CD1c-positive myeloid dendritic cell (primary cell): ENCODE measurements around the gene GBA3.

Source experiments
- DNase-seq: peaks from one replicate; pipeline ENCODE4 v3.0.0-alpha.2; 2016; ENCODE audit errors: extremely low spot score

Gene GBA3

DNA sequence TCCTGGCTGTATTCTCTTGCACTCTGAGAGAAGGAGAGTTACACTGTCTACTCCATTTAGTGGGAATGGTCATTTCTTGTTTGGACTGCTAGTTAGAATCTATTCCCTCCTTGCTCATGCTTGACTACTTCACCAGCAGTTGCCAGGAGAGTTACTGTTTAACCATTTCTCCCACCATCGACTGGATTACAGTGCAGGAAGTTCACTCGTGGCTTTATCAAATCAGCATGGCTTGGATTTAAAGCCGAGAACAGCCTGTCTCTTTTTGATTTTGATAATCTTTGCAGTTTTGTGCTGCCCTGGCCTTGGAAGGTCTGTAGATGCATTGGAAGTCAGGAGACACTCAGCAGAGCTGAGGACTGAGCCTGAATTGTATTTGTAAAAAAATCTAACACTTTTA, 3.2 kb downstream of the GBA3 start:
- no peak for DNase-seq

DNA sequence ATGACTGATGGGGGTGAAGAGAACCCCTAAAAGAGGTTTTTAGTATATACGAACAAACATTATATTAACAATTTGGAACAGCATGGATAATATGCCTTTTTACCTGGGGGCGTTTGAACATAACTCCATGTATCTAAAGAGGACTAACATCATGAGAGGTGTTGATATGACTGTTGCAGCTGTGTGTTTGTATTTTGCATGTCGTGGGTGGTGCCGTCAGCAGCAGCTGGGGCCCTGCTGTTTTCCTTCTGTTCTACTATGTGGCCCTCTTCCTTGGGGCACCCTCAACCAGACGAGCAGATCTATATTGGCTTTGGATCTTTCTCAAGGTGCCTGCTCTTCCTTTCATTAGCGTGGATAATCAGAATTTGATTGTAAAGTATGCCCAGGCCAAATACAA, 11.2 kb downstream of the GBA3 start:
- DNase-seq = no peak

DNA sequence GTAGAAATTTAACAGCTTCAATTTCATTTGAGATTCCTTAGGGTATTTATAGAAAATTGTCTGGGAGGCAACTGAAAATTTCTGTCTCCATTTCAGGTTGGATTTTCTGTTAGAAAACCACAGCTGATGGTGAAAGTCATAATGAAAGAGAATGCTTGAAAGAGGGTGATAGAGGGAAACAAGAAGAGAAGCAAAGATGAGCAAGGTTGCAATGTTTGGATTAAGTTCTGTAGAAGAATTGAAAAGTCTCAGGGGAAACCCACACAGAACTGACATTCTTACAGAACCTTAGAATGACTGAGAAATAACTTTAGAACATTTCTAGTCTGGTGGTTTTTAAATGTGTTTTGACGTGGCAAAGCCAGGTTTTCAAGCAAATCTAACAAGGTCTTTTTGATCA, 14.7 kb downstream of the GBA3 start:
- no peak for DNase-seq

DNA sequence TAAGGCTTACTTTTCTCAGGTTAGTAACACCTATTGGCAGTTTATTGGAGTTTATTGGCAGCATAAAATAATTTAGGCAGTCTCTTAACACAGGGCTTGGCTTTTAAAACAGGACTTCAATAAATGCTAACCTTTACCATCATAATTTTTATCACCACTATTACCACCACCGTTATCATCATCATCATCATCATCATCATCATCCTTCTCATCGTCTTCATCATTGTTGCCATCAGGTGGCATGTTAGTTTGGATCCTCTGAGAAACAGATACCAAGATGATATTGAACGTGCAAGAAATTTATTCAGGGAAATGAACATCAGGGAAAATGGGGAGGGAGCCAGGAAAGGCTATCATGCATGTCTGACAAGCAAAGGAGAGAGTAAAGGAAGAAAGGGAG, 16.2 kb downstream of the GBA3 start:
- no peak for DNase-seq

DNA sequence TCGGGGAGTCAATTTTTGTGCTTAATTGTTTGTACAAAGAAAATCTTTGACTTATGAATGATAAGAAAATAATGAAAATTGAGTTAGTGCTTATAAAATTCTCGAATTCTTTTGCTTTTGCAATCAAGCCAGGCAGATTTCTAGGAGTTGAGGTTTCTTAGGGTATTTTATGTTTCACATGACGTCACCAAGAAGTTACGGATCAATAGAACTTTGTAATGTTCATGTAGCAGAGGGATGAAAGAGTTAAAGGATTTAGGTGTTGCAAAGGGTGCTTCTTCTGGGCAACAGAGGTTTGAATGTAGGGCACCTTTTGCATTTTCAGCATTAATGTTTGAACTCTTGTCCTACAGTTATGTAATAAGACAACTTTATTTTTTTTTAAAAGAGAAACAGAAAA, 19.4 kb downstream of the GBA3 start:
- DNase-seq = no peak

DNA sequence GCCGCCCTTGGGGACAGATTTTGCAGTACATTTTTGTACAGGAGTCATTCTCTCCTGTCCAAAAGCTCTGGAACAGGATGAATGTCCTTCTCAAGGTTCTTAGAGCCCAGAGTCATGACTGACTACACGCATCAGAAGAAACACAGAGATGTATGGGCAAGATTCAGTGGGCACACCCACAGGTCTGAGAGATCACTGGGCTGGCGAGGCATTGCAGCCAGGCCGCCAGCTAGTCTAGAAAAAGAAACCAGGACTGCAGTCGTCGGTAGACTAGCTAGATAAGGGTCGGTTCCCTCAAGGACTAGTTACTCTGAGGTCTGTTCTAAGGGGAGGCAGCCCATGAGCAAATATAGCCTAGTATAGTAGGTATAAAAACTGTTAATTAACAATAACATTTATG, 19.8 kb downstream of the GBA3 start:
- no peak for DNase-seq

DNA sequence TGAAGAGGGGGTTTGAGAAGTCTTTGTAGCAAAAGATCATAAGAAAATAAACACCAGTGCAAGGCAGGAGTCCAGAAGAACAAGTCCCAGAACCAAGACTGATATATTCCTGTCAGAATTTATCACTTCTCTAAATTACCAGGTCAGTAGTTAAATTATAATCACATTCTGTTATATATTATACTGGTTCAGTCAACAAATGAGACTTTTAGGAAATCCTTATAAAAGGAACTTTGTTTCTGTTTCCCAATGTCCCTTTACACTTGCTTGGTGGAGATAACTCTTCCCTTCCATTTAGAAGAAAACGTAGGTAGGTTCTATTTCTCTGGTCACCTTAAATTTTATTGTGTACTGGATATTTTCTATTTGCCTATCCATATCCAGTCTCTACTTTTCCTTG, 21.1 kb downstream of the GBA3 start:
- no peak for DNase-seq

DNA sequence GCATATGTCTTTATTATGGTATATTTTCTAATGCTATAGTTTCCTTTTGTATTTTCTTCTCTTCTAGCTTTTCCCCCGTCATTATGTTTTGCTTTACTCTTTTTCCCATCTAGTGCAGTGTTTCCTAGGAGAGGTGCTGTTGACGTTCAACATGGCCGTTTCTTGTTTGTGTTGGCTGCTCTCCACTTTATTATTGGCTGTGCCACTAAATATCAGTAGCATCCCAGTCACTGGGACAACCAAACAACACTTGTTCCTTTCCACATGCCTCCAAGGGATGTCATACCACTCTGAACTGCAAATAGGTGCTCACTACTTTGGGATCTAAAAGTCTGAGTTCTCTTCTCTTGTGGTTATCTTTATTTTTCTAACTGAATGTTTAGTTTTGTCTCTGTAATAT, 26.5 kb downstream of the GBA3 start:
- DNase-seq = no peak

DNA sequence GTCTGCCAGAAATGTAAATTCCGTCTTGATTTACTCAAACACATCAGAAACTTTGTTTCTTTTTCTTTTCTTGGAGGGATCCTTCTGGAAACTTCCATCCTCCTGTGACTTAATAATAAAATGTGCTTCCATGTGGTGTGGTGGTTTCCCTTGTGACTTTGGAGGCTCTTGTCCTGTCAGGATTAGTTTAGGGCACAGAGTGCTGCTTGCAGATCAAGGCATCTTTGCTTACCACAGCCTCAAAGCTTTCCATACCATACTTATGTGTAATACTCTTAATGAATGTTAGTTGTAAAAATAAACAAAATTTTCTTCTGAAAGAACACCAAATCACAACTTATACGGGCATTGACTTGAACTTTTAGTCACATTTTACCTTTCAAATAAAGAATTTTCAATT, 27.4 kb downstream of the GBA3 start:
- DNase-seq = no peak

DNA sequence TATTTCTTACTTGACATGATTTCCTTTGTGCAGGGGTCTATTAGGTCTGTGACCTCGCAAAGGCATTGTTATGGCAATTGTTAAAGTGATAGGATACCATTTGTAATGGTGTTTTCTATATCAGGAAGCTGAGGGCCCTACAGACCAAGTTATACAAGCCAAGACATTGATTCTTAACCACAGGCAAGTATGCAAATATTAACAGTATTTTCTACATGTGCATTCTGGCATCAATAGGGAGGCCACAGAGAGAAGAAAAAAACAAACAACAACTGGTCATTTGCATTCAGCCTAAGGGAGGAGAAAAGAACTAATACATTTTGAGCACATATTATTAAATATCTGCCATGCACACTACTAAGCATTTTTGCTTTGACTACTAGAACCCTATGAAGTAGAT, 28.5 kb downstream of the GBA3 start:
- no peak for DNase-seq

DNA sequence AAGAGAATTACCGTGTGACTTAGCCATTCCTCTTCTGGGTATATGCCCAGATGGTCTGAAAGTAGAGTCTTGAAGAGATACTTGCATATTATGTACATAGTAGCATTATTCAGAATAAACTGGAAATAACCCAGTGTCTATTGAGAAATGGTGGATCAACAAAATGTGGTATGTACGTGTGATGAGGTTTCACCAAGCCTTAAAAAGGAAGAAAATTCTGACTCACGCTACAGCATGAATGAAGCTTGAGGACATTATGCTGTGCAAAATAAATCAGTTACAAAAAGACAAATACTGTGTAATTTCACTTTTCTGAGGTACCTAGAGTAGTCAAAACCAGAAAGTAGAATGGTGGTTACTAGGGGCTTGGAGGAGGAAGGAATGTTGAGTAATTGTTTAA, 37.3 kb downstream of the GBA3 start:
- no peak for DNase-seq

DNA sequence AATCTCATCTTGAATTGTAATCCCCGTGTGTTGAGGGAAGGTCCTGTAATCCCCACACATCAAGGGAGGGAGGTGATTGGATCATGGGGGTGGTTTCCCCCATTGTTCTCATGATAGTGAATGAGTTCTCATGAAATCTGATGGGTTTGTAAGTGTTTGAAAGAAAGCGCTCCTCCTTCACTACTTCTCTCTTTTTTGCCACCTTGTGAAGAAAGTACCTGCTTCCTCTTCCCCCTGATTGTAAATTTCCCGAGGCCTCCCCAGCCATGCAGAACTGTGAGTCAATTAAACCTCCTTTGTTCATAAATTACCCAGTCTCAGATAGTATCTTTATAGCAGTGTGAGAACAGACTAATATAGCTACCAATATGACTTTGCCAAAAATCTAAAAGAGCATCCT, 41.1 kb downstream of the GBA3 start:
- no peak for DNase-seq

DNA sequence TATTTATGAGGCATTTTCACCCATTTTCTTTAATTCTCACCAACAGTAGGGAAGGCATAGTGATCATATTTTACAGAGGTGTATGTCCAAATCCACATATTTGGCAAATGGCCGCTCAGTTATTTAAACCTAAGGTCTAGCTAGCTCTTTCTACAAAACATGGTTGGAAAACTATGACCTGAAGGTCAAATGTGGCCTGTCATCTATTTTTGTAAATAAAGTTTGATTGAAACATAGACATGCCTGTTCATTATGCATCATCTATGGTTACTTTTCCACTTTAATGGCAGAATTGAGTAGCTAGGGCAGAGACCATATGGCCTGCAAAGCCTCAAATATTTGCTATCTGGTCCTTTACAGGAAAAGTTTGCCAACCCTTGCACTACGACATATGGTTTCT, 44.2 kb downstream of the GBA3 start:
- DNase-seq = no peak

DNA sequence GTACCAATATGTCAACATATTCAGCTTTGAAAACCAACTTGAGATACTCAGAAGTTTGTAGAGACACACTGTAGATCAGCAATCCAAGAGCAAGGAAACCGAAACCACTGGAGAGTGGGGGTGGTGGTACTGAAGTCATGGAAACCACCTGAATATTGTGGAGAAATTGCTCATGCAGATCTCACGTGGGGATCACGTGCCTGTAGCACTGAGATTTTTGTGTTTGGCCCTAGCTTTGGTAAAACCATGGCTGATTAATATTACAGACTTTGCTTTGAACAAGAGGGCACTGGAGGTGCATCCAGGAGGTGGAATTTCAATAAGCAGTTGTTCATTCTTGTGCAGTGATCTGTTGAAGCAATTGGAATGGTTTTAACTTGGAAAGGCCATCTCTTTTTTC, 47.2 kb downstream of the GBA3 start:
- DNase-seq = no peak

DNA sequence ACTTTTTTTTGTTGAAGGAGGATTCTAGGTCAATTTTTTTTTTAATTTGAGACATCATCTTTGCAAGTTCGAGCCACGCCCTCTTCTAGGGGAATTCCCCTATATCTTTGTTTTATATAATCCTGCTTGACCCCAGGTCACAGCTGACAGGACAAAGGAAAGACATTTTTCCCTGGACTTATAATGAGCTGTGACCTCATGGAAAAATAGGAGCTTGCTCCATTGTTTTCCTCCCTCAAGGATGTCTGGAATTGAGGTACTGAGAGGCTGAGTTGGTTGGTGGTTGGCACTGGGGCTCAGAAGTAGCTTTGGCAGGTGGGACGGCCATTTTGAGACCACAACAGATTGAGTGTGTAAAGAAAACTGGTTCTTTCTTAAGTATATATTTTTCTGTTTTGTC, 49.0 kb downstream of the GBA3 start:
- DNase-seq = no peak

DNA sequence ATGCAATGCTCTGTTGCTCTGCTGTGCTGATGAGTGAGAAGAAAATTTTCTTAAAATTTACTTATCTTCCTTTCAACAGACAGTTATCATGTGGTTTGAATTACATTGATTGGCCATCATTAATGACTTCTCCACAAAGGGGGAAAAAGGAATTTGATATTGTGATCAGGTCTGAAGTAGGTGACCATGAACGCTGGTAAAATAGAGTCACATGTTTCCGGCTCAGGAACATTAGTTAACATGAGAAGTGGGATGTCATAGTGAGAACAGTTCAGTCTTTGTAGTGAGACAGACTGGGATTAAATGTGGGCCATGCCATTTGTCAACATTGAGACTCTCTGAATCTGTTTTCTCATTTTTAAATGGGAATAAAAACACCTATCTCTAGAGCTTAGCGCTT, 50.6 kb downstream of the GBA3 start:
- DNase-seq = no peak

DNA sequence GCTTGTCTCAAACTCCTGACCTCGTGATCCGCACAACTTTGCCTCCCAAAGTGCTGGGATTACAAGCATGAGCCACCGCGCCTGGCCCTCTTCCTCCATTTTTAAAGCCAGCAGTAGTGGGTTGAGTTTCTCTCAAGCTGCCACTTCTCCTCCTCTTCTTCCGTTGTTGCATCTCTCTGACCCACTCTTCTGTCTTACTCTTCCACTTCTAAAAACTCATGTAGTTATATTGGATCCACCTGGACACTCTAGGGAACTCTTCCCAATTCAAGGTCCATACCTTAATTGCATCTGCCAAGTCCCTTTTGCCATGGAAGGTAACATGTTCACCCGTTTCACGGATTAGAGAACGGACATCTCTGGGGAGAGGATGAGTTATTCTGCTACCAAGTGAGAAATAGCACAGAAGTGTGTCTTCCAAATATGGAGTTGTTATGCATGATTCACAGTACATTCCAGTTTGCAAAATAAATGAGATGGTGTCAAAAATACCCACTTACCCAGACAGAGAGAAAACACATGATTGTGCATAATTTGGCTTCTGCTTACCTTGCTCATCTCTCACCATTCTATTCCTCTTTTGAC, 51.8 kb downstream of the GBA3 start:
- DNase-seq = no peak

DNA sequence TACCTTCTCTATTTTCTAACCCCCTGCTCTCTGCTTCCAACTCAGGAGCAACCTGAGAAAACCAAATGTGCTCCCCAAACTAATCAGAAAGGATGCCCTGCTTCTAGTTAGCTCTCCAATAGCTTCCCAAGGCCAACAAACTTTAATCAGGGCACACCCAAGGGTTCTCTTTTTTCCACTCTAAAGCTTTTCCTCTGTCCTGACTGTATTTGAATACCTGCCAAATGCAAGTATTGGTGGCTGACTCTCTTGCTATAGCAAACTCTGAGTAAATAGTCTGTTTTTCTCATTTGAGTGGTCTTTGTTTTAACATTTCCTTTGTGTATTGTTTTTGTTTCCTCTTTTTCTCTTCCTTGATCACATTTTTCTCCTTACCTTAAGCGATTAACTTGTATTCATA, 52.5 kb downstream of the GBA3 start:
- no peak for DNase-seq

DNA sequence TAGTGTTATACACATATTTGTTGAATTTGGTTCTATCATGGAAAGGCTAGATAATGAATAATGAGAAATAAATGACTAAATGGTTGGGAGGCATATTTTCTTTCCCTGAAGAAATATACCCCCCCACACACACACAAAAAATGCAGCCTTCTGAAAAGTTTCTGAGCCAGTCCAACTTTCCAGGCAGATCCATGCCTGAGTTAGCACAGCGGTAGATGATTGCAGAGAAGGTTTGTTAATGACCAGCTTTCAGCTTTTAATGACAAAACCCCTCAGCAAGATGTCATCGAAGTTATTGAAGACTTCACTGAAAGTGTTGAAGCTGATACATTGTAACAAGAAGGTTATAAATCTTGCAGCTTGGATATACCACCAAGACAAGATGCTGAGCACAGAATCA, 61.4 kb downstream of the GBA3 start:
- DNase-seq = no peak

DNA sequence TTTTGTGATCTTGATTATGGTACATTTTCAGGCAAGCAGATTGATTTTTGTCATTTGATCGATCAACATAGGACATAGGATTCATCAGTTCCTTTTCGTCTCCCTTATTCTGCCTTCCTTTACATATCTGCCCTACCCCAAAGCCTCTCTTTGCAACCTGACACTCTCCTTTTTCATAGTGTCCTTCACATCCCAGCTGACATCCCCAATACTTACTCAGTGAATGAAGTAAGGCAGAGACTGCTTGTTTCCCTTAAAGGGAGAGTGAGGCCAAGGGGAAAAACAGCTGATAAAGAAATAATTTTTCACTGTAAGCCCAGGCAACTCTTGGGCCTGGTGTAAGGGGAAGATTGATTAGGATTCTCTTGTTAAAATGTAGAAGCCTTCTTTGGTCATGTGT, 69.8 kb downstream of the GBA3 start:
- no peak for DNase-seq

DNA sequence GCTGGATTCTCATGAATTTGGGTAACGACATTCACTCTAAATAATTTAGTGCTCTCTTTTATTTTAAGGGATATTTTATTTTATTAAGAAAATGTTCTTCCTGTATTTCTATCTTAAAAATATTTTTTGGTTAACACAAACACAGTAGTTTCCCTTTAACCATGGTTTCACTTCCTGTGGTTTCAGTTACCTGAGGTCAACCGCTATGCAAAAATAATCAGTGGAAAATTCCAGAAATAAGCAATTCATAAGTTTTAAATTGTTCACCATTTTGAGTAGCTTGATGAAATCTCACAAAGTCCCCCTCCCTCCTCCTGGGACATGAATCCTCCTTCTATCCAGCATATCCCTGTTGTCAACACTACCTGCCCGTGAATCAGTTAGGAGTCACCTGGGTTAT, 71.4 kb downstream of the GBA3 start:
- DNase-seq = no peak

DNA sequence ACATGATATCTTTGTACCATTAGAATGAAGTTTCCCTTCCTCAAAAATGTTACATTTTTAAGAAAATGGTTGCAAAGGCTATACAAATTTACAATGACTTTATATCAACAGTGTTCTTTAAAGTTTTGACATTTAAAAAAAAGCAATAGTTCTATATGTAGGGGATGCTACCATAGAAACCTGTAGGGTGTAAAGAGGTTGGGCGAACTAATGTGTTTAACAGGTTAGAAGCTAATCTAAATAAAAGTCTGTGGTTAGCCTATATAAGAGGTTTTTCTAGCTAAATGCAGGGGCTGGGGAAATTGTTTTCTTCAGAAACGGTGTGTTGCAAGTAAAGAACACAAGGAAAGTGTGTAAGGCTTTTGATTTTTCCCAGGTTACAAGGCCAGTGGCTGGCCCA, 73.3 kb downstream of the GBA3 start:
- no peak for DNase-seq

DNA sequence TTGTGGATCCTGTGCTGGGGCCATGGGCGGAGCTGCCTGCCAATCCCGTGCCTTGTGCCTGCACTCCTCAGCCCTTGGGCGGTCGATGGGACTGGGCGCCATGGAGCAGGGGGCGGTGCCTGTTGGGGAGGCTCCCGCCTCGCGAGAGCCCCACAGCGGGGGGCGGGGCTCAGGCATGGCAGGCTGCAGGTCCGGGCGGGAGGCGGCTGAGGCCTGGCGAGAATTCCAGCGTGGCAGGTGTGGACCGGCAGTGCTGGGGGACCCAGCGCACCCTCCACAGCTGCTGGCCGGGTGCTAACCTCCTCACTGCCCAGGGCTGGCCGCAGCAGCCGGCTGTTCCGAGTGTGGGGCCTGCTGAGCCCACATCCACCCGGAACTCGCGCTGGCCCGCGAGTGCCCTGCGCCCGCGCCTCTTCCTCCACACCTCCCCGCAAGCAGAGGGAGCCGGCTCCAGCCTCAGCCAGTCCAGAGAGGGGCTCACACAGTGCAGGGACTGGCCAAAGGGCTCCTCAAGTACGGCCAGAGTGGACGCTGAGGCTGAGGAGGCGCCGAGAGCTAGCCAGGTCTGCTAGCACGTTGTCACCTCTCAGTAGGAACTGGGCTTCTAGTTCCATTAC, 85.9 kb downstream of the GBA3 start:
- DNase-seq = no peak

DNA sequence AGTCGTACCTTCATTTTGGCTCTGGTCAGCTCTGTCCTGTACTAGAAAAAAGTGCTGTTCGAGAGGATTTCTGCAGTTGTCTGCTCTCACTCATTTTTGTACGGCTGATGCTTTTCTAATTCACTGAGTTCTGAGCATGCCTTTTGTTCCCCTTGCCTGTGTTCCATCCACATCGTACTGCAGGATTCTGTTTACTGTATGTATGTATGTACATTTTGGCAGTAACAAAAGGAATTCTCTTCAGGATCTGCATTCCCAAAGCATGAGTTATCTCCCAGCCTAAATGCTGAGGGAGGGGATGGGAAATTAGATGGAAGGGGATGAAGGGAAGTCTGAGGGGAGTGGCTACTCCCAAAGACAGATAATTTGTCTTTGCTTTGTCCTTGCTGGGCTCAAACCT, 87.6 kb downstream of the GBA3 start:
- DNase-seq = no peak
